Bronchial epithelial cell (primary cell): ENCODE measurements around the gene PHLDA3. TPM values are rescaled to one million over a fixed set of nuclear protein-coding genes. Genes with fewer than 3 reads are reported as not detected.

Experiments used
- DNase-seq: peaks from one replicate; pipeline ENCODE4 v3.0.0-alpha.2; 2010; ENCODE audit warnings: low read depth
- FAIRE-seq: peaks from 2 replicates; lab custom pipeline; 2011; peaks lifted over from hg19 to GRCh38; lab: Jason Lieb, UNC
- H3K27me3 ChIP-seq: 2 replicates; pipeline ENCODE4 v1.5.1; 2011; ENCODE audit warnings: low read length; ENCODE audit not compliant: control insufficient read depth, insufficient read depth
- H3K36me3 ChIP-seq: 2 replicates; pipeline ENCODE4 v1.5.1; 2011; ENCODE audit warnings: low read length; ENCODE audit not compliant: control insufficient read depth, insufficient read depth
- H3K4me3 ChIP-seq: 2 replicates; pipeline ENCODE4 v1.5.1; 2011; ENCODE audit warnings: mild to moderate bottlenecking, low read depth, low read length, control low read depth
- CTCF ChIP-seq: IDR thresholded peaks from 2 replicates; pipeline ENCODE4 v1.5.1; 2011; ENCODE audit warnings: mild to moderate bottlenecking, moderate library complexity, low read length, control low read depth, inconsistent platforms; ENCODE audit not compliant: insufficient read depth, severe bottlenecking
- total RNA-seq: library from RNA; depleted of rRNA; stranded (reverse); fragments of >200 nt; gene quantifications from 2 replicates; pipeline ENCODE4 v1.2.1, GENCODE V29; 2014

Gene PHLDA3
- total RNA-seq, 1 donor from 2014 or later = 118 TPM

GRCh38 chr1:201422026-201422425 lies 47.0 kb downstream of the PHLDA3 start:
- Histone ChIP-seq H3K36me3 (no peaks in the 10 kb centered on the region), H3K27me3 (peaks cover 4% of the 10 kb centered on the region), H3K4me3 (no peak overlapping the region)
- FAIRE-seq (no peak), DNase-seq (no peak)
- TF ChIP-seq CTCF = no peak

- TF ChIP-seq CTCF = no peak
- DNase-seq (no peak), FAIRE-seq (no peak)
- H3K4me3 ChIP-seq = no peak overlapping the region
- H3K27me3 ChIP-seq = peaks cover 4% of the 10 kb centered on the region
- no peaks in the 10 kb centered on the region for H3K36me3 ChIP-seq
Observed at GRCh38 chr1:201421041-201421440, 47.9 kb downstream of the PHLDA3 start.

GRCh38 chr1:201420608-201421002 lies 48.4 kb downstream of the PHLDA3 start:
- H3K36me3 ChIP-seq = no peaks in the 10 kb centered on the region
- peaks cover 4% of the 10 kb centered on the region for H3K27me3 ChIP-seq
- DNase-seq (no peak), FAIRE-seq (no peak)
- TF ChIP-seq CTCF = no peak
- H3K4me3 ChIP-seq = no peak overlapping the region

GRCh38 chr1:201419746-201420607 lies 49.0 kb downstream of the PHLDA3 start:
- no peak for FAIRE-seq
- no peak overlapping the region for H3K4me3 ChIP-seq
- no peak for DNase-seq
- peaks cover 4% of the 10 kb centered on the region for H3K27me3 ChIP-seq
- TF ChIP-seq CTCF = no peak
- no peaks in the 10 kb centered on the region for H3K36me3 ChIP-seq

GRCh38 chr1:201419256-201419655 lies 49.7 kb downstream of the PHLDA3 start:
- H3K4me3 ChIP-seq = no peak overlapping the region
- TF ChIP-seq CTCF = no peak
- no peaks in the 10 kb centered on the region for H3K36me3 ChIP-seq
- DNase-seq (no peak), FAIRE-seq (no peak)
- H3K27me3 ChIP-seq = peaks cover 4% of the 10 kb centered on the region
